Colonic mucosa (tissue), 4 donors: ENCODE data around the gene RAB15. TPM values are rescaled to one million over a fixed set of nuclear protein-coding genes. Genes with fewer than 3 reads are reported as not detected.

Experiments used
- DNase-seq: peaks from one replicate; pipeline ENCODE4 v3.0.0-alpha.2; 2020
- H3K27ac ChIP-seq: fragments of 200-600 bp; one replicate; pipeline ENCODE4 v1.8.0; 2021
- H3K27me3 ChIP-seq: fragments of 200-600 bp; one replicate; pipeline ENCODE4 v1.8.0; 2021
- H3K36me3 ChIP-seq: fragments of 200-600 bp; one replicate; pipeline ENCODE4 v1.8.0; 2021
- H3K4me1 ChIP-seq: fragments of 200-600 bp; one replicate; pipeline ENCODE4 v1.8.0; 2021; ENCODE audit warnings: mild to moderate bottlenecking
- H3K4me3 ChIP-seq: fragments of 200-600 bp; one replicate; pipeline ENCODE4 v1.8.0; 2021
- H3K9ac ChIP-seq, 2 donors: one replicate each; pipeline ENCODE4 v1.7.0; 2013; ENCODE audit warnings: control low read depth in 2 of 2, low read depth in 2 of 2, low read length in 2 of 2
- H3K9me3 ChIP-seq: fragments of 200-600 bp; one replicate; pipeline ENCODE4 v1.8.0; 2021
- intact Hi-C: fragments of 100-400 bp; cut with DNase I; formaldehyde crosslinking; loops from one replicate; pipeline ENCODE4 v1.14.1; 2022
- total RNA-seq, 2 donors: library from RNA; stranded (reverse); fragmentation: NEBNext Ultra II Directional in 1 of 2; extraction: Animal tissue kit (Norgen Biotek cat#: 25700) in 1 of 2; gene quantifications; one replicate each; pipeline ENCODE4 v1.2.1, GENCODE V29; 2021
- TF ChIP-seq, protein P1 (sequence below): fragments of 200-600 bp; IDR thresholded peaks from one replicate; pipeline ENCODE4 v1.8.0; 2022; ENCODE audit warnings: antibody characterized with exemption, mild to moderate bottlenecking
- donor health status: healthy.
- donor health status: DM: no; HTN: no; CAD: no.
- donor health status: DM: no; HTN: no; CAD: no.

Gene RAB15
- total RNA-seq, 2 donors from 2014 or later = 33.3 to 43.8 TPM

GRCh38 chr14:64997108-64997794 is 25.1 kb upstream of the RAB15 start:
- Histone ChIP-seq H3K27me3 (no peaks in the 10 kb centered on the region), H3K9me3 (no peaks in the 10 kb centered on the region), H3K4me1 (no peaks in the 10 kb centered on the region), H3K27ac (no peak overlapping the region), H3K4me3 (no peak overlapping the region), H3K36me3 (no peaks in the 10 kb centered on the region), H3K9ac (no peak overlapping the region)
- TF ChIP-seq, protein P1, sequence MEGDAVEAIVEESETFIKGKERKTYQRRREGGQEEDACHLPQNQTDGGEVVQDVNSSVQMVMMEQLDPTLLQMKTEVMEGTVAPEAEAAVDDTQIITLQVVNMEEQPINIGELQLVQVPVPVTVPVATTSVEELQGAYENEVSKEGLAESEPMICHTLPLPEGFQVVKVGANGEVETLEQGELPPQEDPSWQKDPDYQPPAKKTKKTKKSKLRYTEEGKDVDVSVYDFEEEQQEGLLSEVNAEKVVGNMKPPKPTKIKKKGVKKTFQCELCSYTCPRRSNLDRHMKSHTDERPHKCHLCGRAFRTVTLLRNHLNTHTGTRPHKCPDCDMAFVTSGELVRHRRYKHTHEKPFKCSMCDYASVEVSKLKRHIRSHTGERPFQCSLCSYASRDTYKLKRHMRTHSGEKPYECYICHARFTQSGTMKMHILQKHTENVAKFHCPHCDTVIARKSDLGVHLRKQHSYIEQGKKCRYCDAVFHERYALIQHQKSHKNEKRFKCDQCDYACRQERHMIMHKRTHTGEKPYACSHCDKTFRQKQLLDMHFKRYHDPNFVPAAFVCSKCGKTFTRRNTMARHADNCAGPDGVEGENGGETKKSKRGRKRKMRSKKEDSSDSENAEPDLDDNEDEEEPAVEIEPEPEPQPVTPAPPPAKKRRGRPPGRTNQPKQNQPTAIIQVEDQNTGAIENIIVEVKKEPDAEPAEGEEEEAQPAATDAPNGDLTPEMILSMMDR = no peak
- intact Hi-C loops = no loop called here
- DNase-seq = no peak

- no peak for DNase-seq
- H3K4me3 ChIP-seq = no peak overlapping the region
- no peak overlapping the region for H3K27ac ChIP-seq
- no peak overlapping the region for H3K9ac ChIP-seq
- TF ChIP-seq, protein P1 = no peak
- H3K27me3 ChIP-seq = no peaks in the 10 kb centered on the region
- no peaks in the 10 kb centered on the region for H3K9me3 ChIP-seq
- H3K4me1 ChIP-seq = no peaks in the 10 kb centered on the region
- intact Hi-C loops = no loop called here
- H3K36me3 ChIP-seq = no peaks in the 10 kb centered on the region
Measured at GRCh38 chr14:64995291-64995690, 23.2 kb upstream of the RAB15 start.

- no peaks in the 10 kb centered on the region for H3K27me3 ChIP-seq
- intact Hi-C loops = no loop called here
- no peak overlapping the region for H3K4me3 ChIP-seq
- H3K27ac ChIP-seq = no peak overlapping the region
- no peaks in the 10 kb centered on the region for H3K36me3 ChIP-seq
- DNase-seq = no peak
- H3K9me3 ChIP-seq = no peaks in the 10 kb centered on the region
- H3K4me1 ChIP-seq = no peaks in the 10 kb centered on the region
- TF ChIP-seq, protein P1 = no peak
- H3K9ac ChIP-seq = no peak overlapping the region
Measured at GRCh38 chr14:64994540-64994939, 22.4 kb upstream of the RAB15 start.

DNA sequence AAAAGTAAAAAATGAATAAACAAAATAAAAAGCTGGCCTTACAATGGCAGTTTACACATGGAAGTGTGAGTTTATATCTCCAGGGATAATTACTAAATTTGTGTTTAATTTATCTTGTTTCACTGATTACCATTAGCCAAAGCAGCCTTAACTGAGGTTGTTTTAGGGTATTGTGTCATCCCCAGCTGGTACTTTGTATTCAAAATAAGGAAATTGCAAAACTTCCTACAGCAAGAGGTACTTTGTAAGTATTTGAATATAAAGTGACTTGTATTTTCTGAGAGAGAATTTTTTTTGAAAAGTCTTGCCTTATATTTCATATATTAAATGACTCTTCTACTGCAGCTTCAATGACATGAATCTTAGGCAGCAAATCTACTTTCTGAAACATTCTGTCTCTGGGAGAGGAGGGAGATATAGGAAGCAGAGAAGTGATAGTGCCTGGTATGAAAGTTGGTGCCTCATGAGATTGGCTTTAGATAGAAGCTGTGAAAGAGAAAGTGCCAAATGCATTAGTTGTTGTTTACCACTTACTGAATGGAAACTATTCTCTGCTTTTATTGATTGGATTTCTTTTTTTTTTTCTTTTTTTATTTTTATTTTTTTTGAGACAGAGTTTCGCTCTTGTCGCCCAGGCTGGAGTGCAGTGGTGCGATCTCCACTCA is 21.3 kb upstream of the RAB15 start:
- no peaks in the 10 kb centered on the region for H3K27me3 ChIP-seq
- TF ChIP-seq, protein P1 = no peak
- H3K4me3 ChIP-seq = no peak overlapping the region
- no peak overlapping the region for H3K27ac ChIP-seq
- intact Hi-C loops = no loop called here
- H3K4me1 ChIP-seq = peaks cover 1% of the 10 kb centered on the region
- H3K9ac ChIP-seq = no peak overlapping the region
- H3K9me3 ChIP-seq = no peaks in the 10 kb centered on the region
- DNase-seq = no peak
- H3K36me3 ChIP-seq = no peaks in the 10 kb centered on the region

- TF ChIP-seq, protein P1 = no peak
- Histone ChIP-seq H3K9ac (no peak overlapping the region), H3K27me3 (no peaks in the 10 kb centered on the region), H3K9me3 (no peaks in the 10 kb centered on the region), H3K4me1 (peaks cover 9% of the 10 kb centered on the region), H3K27ac (no peak overlapping the region), H3K36me3 (no peaks in the 10 kb centered on the region), H3K4me3 (no peak overlapping the region)
- DNase-seq = no peak
- intact Hi-C loops = no loop called here
Measured at GRCh38 chr14:64992328-64992885, 20.3 kb upstream of the RAB15 start.
